ENCODE results near the gene PRKAG2.

DNA sequence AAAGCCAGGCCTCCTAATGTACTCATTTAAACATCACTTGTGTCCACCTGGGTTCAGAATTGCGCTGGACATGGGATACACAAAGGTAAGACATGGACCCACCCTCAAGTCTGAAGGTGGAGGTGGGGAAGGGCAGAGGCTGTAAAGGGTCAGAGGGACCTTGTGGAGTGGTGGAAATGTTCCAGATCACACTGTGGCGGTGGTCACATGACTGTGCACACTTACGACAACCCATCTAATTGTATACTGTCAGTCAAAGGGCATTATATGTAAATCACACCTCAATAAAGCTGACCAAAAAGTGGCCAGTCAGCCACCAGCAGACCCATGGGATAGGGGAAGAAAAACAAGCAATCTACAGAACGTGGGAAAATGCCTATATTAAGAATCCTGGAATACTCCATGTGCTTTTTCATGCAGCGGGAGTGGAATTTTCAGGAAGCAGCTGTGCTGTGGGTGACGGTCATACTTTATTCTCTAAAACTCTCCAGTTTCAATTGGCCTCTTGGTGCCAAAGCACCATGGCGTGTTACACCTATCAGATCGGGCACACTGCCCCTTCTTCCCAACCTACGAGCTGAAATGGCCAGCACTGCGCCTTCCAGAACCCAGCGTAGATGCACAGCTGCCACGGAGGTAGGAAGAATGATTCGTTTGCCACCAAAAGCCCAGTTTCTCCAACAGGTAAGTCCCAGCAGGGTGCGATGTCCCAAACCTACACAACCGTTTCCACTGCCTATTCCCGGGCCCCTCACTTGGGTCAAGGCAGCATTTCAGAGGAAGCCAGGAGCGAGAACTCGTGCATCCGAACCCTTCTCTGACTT, 69.8 kb downstream of the PRKAG2 start:
- TF ChIP-seq, protein P1, sequence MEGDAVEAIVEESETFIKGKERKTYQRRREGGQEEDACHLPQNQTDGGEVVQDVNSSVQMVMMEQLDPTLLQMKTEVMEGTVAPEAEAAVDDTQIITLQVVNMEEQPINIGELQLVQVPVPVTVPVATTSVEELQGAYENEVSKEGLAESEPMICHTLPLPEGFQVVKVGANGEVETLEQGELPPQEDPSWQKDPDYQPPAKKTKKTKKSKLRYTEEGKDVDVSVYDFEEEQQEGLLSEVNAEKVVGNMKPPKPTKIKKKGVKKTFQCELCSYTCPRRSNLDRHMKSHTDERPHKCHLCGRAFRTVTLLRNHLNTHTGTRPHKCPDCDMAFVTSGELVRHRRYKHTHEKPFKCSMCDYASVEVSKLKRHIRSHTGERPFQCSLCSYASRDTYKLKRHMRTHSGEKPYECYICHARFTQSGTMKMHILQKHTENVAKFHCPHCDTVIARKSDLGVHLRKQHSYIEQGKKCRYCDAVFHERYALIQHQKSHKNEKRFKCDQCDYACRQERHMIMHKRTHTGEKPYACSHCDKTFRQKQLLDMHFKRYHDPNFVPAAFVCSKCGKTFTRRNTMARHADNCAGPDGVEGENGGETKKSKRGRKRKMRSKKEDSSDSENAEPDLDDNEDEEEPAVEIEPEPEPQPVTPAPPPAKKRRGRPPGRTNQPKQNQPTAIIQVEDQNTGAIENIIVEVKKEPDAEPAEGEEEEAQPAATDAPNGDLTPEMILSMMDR (IDR thresholded peaks at IDR 0.05; ENCODE audit: low read depth, low read length, missing input control): no peak
- TF ChIP-seq GABPA (IDR thresholded peaks at IDR 0.05 in 1 of 2, conservative IDR thresholded peaks at IDR 0.05 in 1 of 2): no peak
- TF ChIP-seq, protein P2, sequence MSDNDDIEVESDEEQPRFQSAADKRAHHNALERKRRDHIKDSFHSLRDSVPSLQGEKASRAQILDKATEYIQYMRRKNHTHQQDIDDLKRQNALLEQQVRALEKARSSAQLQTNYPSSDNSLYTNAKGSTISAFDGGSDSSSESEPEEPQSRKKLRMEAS (IDR thresholded peaks at IDR 0.05): no peak
- no peak for TF ChIP-seq RXRA (IDR thresholded peaks at IDR 0.05)
